Osteoblast (primary cell): ENCODE data around the gene SLC16A5. TPM values are rescaled to one million over a fixed set of nuclear protein-coding genes. Genes with fewer than 3 reads are reported as not detected.

Experiments
- DNase-seq: peaks from one replicate; pipeline ENCODE4 v3.0.0; 2011; ENCODE audit warnings: low spot score, mixed read lengths; ENCODE audit not compliant: insufficient read length; ENCODE audit errors: missing footprints
- H2AFZ ChIP-seq: 2 replicates; pipeline ENCODE4 v1.6.0; 2011; ENCODE audit warnings: mild to moderate bottlenecking, low read length
- H3K27ac ChIP-seq: 2 replicates; pipeline ENCODE4 v1.5.1; 2011; ENCODE audit warnings: mild to moderate bottlenecking, low read depth, low read length, moderate library complexity
- H3K27me3 ChIP-seq: 2 replicates; pipeline ENCODE4 v1.6.0; 2012; ENCODE audit warnings: mild to moderate bottlenecking, control low read depth, inconsistent platforms, low read length, moderate library complexity; ENCODE audit not compliant: insufficient read depth
- H3K36me3 ChIP-seq: 2 replicates; pipeline ENCODE4 v1.5.1; 2011; ENCODE audit warnings: mild to moderate bottlenecking, low read length, control low read depth, moderate library complexity; ENCODE audit not compliant: insufficient read depth
- H3K4me1 ChIP-seq: 2 replicates; pipeline ENCODE4 v1.5.1; 2011; ENCODE audit warnings: mild to moderate bottlenecking, low read length, control low read depth, moderate library complexity; ENCODE audit not compliant: insufficient read depth
- H3K4me2 ChIP-seq: 2 replicates; pipeline ENCODE4 v1.6.0; 2011; ENCODE audit warnings: mild to moderate bottlenecking, low read length; ENCODE audit not compliant: insufficient read depth
- H3K4me3 ChIP-seq: fragments of 200-600 bp; sonication (generic); 3 replicates; pipeline ENCODE4 v1.5.1; 2012; ENCODE audit warnings: mild to moderate bottlenecking, low read length, inconsistent platforms; ENCODE audit not compliant: insufficient read depth
- H3K79me2 ChIP-seq: 2 replicates; pipeline ENCODE4 v1.6.0; 2012; ENCODE audit warnings: mild to moderate bottlenecking, low read length, control low read depth, inconsistent platforms; ENCODE audit not compliant: insufficient read depth
- H3K9me3 ChIP-seq: 2 replicates; pipeline ENCODE4 v1.5.1; 2011; ENCODE audit warnings: low read depth, low read length, control low read depth
- H4K20me1 ChIP-seq: 2 replicates; pipeline ENCODE4 v1.6.0; 2012; ENCODE audit warnings: mild to moderate bottlenecking, low read length, control low read depth; ENCODE audit not compliant: insufficient read depth
- total RNA-seq: library from RNA; depleted of rRNA; stranded (reverse); fragments of >200 nt; gene quantifications from 2 replicates; pipeline ENCODE4 v1.2.3, GENCODE V29; 2012
- TF ChIP-seq, protein P1 (sequence below): IDR thresholded peaks from 2 replicates; pipeline ENCODE4 v1.5.1; 2011; ENCODE audit warnings: mild to moderate bottlenecking, low read depth, low read length, moderate library complexity; ENCODE audit errors: extremely low read depth

SLC16A5 gene
- total RNA-seq, 1 donor = 16.3 TPM

DNA sequence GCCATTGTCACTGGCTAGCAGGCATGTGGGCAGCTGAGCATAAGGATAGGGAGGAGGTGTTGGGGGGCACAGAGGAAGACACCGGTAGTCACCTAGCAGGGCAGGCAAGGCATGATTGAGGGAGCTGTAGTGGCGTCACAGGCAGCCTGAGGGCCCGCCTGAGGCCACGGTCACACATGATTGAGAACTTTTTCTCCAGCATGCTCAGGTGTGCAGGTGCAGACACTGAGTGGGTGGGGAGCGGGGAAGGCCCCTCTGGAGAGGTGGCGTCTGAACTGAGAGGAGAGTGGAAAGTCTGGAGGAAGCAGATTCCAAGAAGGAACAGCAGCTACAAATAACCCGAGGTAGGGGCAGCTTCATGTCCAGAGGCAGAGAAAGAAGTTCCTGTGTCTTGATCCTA is 11.1 kb downstream of the SLC16A5 start:
- no peaks in the 10 kb centered on the region for H3K79me2 ChIP-seq
- no peak overlapping the region for H3K27ac ChIP-seq
- no peaks in the 10 kb centered on the region for H3K9me3 ChIP-seq
- H3K4me3 ChIP-seq = no peak overlapping the region
- peak; percentile 52 for DNase-seq
- H4K20me1 ChIP-seq = no peaks in the 10 kb centered on the region
- no peaks in the 10 kb centered on the region for H3K27me3 ChIP-seq
- no peak overlapping the region for H3K4me2 ChIP-seq
- H2AFZ ChIP-seq = no peak overlapping the region
- TF ChIP-seq, protein P1, sequence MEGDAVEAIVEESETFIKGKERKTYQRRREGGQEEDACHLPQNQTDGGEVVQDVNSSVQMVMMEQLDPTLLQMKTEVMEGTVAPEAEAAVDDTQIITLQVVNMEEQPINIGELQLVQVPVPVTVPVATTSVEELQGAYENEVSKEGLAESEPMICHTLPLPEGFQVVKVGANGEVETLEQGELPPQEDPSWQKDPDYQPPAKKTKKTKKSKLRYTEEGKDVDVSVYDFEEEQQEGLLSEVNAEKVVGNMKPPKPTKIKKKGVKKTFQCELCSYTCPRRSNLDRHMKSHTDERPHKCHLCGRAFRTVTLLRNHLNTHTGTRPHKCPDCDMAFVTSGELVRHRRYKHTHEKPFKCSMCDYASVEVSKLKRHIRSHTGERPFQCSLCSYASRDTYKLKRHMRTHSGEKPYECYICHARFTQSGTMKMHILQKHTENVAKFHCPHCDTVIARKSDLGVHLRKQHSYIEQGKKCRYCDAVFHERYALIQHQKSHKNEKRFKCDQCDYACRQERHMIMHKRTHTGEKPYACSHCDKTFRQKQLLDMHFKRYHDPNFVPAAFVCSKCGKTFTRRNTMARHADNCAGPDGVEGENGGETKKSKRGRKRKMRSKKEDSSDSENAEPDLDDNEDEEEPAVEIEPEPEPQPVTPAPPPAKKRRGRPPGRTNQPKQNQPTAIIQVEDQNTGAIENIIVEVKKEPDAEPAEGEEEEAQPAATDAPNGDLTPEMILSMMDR = no peak
- H3K36me3 ChIP-seq = peaks cover 20% of the 10 kb centered on the region
- H3K4me1 ChIP-seq = peaks cover 6% of the 10 kb centered on the region

DNA sequence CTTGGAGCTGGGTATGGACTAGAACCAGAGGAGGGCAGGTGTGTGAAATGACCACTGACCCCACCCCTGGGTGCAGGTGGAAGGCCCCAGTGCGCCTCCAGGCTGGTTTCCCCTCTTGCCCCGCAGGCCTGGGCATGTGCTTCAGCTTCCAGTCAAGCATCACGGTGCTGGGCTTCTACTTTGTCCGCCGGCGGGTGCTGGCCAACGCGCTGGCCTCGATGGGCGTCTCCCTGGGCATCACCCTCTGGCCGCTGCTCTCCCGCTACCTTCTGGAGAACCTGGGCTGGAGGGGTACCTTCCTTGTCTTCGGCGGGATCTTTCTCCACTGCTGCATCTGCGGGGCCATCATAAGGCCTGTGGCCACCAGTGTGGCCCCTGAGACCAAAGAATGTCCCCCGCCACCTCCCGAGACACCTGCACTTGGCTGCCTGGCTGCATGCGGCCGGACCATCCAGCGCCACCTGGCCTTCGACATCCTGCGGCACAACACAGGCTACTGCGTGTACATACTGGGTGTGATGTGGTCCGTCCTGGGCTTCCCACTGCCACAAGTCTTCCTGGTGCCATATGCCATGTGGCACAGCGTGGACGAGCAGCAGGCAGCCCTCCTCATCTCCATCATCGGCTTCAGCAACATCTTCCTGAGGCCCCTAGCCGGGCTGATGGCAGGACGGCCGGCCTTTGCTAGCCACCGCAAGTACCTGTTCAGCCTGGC is 12.3 kb downstream of the SLC16A5 start:
- Histone ChIP-seq H3K27ac (no peak overlapping the region), H3K79me2 (no peaks in the 10 kb centered on the region), H2AFZ (no peak overlapping the region), H3K4me2 (no peak overlapping the region), H3K9me3 (no peaks in the 10 kb centered on the region), H3K27me3 (no peaks in the 10 kb centered on the region), H3K4me3 (no peak overlapping the region), H3K4me1 (peaks cover 6% of the 10 kb centered on the region), H4K20me1 (no peaks in the 10 kb centered on the region), H3K36me3 (peaks cover 23% of the 10 kb centered on the region)
- TF ChIP-seq, protein P1 = no peak
- DNase-seq = peak; percentile 60

DNA sequence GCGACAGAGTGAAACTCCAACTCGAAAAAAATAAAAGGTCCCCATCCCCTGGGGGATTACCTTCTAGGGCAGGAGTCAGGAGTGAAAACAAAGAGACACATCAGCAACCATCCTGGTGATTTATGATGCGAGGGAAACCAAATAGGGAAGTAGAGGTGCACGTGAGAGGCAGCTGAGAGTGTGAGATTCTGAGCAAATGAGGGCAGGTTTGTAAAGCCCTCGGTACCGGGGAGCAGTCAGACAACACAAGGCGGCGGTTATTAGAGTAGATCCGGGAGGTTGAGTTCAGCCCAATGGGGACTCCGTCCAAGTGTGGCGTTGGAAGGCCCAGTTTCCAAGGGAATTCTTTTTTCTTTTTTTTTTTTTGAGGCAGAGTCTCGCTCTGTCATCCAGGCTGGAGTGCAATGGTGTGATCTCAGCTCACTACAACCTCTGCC is 14.6 kb downstream of the SLC16A5 start:
- Histone ChIP-seq H3K4me3 (no peak overlapping the region), H3K4me1 (no peaks in the 10 kb centered on the region), H3K79me2 (no peaks in the 10 kb centered on the region), H3K9me3 (no peaks in the 10 kb centered on the region), H3K4me2 (no peak overlapping the region), H2AFZ (no peak overlapping the region), H3K27me3 (no peaks in the 10 kb centered on the region), H3K27ac (no peak overlapping the region), H4K20me1 (no peaks in the 10 kb centered on the region), H3K36me3 (peaks cover 23% of the 10 kb centered on the region)
- DNase-seq = no peak
- TF ChIP-seq, protein P1 = no peak

DNA sequence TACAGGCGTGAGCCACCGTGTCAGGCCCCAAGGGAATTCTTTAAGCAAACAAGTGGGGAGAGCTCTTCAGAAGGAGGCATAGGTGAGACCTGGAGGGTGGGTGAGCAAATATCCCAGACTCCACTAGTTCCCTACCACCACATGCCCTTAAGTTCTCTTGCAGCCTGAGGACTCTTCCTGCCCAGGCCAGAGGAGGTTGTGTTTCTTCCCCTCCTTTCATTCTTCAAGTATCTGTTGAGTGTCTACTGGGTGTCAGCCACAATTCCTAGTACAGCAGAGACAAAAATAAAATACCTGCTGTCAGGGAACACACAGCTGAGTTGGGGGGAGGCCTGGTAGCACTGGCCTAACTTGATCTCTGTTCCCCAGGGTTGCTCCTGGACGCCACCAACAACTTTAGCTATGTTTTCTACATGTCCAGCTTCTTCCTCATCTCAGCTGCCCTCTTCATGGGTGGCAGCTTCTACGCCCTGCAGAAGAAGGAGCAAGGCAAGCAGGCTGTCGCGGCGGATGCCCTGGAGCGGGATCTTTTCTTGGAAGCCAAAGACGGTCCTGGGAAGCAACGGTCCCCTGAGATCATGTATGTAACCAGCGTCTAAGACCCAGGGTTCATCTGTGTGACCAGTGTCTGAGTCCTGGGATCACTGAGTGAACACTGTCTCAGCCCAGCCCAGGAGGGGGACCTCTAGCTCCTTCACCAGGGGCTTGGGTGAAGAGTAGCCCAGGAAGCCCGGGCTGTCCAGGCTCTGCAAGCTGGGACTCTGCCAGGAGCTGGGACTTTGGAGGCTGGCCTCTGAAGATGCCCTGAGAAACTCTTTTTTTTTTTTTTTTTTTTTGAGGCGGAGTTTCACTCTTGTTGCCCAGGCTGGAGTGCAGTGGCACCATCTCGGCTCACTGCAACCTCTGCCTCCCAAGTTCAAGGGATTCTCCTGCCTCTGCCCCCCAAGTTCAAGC is 16.1 kb downstream of the SLC16A5 start:
- DNase-seq = peak; percentile 52
- Histone ChIP-seq H2AFZ (no peak overlapping the region), H3K79me2 (no peaks in the 10 kb centered on the region), H3K36me3 (peaks cover 11% of the 10 kb centered on the region), H3K4me2 (no peak overlapping the region), H4K20me1 (no peaks in the 10 kb centered on the region), H3K4me3 (no peak overlapping the region), H3K9me3 (no peaks in the 10 kb centered on the region), H3K27ac (no peak overlapping the region), H3K4me1 (no peaks in the 10 kb centered on the region), H3K27me3 (no peaks in the 10 kb centered on the region)
- TF ChIP-seq, protein P1 = no peak
